PC-9 (cell line): ENCODE measurements around the gene TLR6. TPM values are rescaled to one million over a fixed set of nuclear protein-coding genes. Genes with fewer than 3 reads are reported as not detected.

ENCODE experiments used
- BruUV-seq: library from RNA; stranded (reverse); fragments of 400-500 nt; replicated peaks from 2 replicates; lab custom pipeline; 2021; lab: Mats Ljungman, UMichigan
- CTCF ChIA-PET: fragments of 300-600 bp; sonication (Branson Sonifier 250); formaldehyde crosslinking; loops from one replicate; lab custom pipeline; 2022; ENCODE audit warnings: antibody characterized with exemption; lab: Charles Lee
- POLR2A ChIA-PET: fragments of 300-600 bp; sonication (Branson Sonifier 250); formaldehyde crosslinking; loops from one replicate; lab custom pipeline; 2022; ENCODE audit warnings: antibody characterized with exemption; ENCODE audit not compliant: unreplicated experiment; lab: Charles Lee
- DNase-seq, 2 experiments: peaks; one replicate each; pipeline versions ENCODE4 v3.0.0 to v3.0.0-alpha.2; 2015 to 2022; ENCODE audit warnings: mixed read lengths in 1 of 2
- H2AFZ ChIP-seq: fragments of 200-600 bp; sonication (generic); 2 replicates; pipeline ENCODE4 v1.8.1; 2017; ENCODE audit warnings: antibody characterized with exemption
- H3F3A ChIP-seq: fragments of 200-600 bp; sonication (generic); 2 replicates; pipeline ENCODE4 v1.8.1; 2017; ENCODE audit warnings: antibody characterized with exemption, mild to moderate bottlenecking, low read depth; ENCODE audit not compliant: insufficient read depth
- H3K27ac ChIP-seq: fragments of 200-600 bp; sonication (generic); 2 replicates; pipeline ENCODE4 v1.6.1; 2016; ENCODE audit warnings: mixed run types
- H3K27me3 ChIP-seq: fragments of 200-600 bp; sonication (generic); 2 replicates; pipeline ENCODE4 v1.6.1; 2016; ENCODE audit warnings: low read depth, mixed run types; ENCODE audit not compliant: insufficient read depth
- H3K36me3 ChIP-seq: fragments of 200-600 bp; sonication (generic); 2 replicates; pipeline ENCODE4 v1.6.1; 2016; ENCODE audit warnings: low read depth, mixed run types
- H3K4me1 ChIP-seq: fragments of 200-600 bp; sonication (generic); replicated peaks from 2 replicates; pipeline ENCODE4 v1.6.1; 2016; ENCODE audit warnings: mixed run types; ENCODE audit not compliant: insufficient read depth
- H3K4me2 ChIP-seq: fragments of 200-600 bp; sonication (generic); 2 replicates; pipeline ENCODE4 v1.6.1; 2017; ENCODE audit warnings: mixed run types
- H3K4me3 ChIP-seq: fragments of 200-600 bp; sonication (generic); 2 replicates; pipeline ENCODE4 v1.6.1; 2016; ENCODE audit warnings: mixed run types
- H3K79me2 ChIP-seq: fragments of 200-600 bp; sonication (generic); 2 replicates; pipeline ENCODE4 v1.6.1; 2017; ENCODE audit warnings: low read depth, mixed run types
- H3K9me2 ChIP-seq: fragments of 200-600 bp; sonication (generic); 2 replicates; pipeline ENCODE4 v1.8.1; 2017; ENCODE audit warnings: mild to moderate bottlenecking; ENCODE audit not compliant: insufficient read depth
- H3K9me3 ChIP-seq: fragments of 200-600 bp; sonication (generic); 2 replicates; pipeline ENCODE4 v1.8.1; 2016; ENCODE audit warnings: low read depth; ENCODE audit not compliant: insufficient read depth
- H4K20me1 ChIP-seq: fragments of 200-600 bp; sonication (generic); 2 replicates; pipeline ENCODE4 v1.8.1; 2017; ENCODE audit not compliant: insufficient read depth
- CTCF ChIP-seq: fragments of 200-600 bp; sonication (generic); conservative IDR thresholded peaks from 2 replicates; pipeline ENCODE4 v1.6.1; 2017; ENCODE audit warnings: mixed run types, antibody characterized with exemption, mild to moderate bottlenecking, moderate library complexity
- EZH2 ChIP-seq: fragments of 200-600 bp; sonication (generic); IDR thresholded peaks from 2 replicates; pipeline ENCODE4 v1.8.0; 2017; ENCODE audit warnings: antibody characterized with exemption, low read depth
- intact Hi-C: fragments of 100-400 bp; cut with micrococcal nuclease; formaldehyde crosslinking; loops from one replicate; pipeline ENCODE4 v1.10.0; 2022; ENCODE audit not compliant: unreplicated experiment
- total RNA-seq: library from RNA; stranded (reverse); gene quantifications from 2 replicates; pipeline ENCODE4 v1.2.3, GENCODE V29; 2021

The TLR6 gene
- total RNA-seq, 1 experiment from 2014 or later, result 9.3 TPM

- ChIA-PET CTCF (no interaction called here), POLR2A (interaction anchor here (0.8 kb wide), 1 partner anchor 15 kb away, joined by 7 read pairs; no protein-coding TSS in a partner anchor)
- H3K4me2 ChIP-seq, result no peak overlapping the region
Observed at GRCh38 chr4:38904682-38905081, 48.1 kb upstream of the TLR6 start.

GRCh38 chr4:38904090-38904666 lies 47.6 kb upstream of the TLR6 start:
- BruUV-seq, result no TSS peak
- no peak for TF ChIP-seq EZH2
- TF ChIP-seq CTCF, result no peak
- intact Hi-C loops, result no loop called here
- H3K9me2 ChIP-seq, result no peaks in the 10 kb centered on the region
- CTCF ChIA-PET, result no interaction called here
- no peak overlapping the region for H3K4me2 ChIP-seq
- H3K4me1 ChIP-seq, result no peaks in the 10 kb centered on the region
- H3F3A ChIP-seq, result no peaks in the 10 kb centered on the region; the same call in 1 of the 2 replicates
- DNase-seq, result no peak
- POLR2A ChIA-PET, result interaction anchor here (0.8 kb wide), 1 partner anchor 15 kb away, joined by 7 read pairs; no protein-coding TSS in a partner anchor
- no peaks in the 10 kb centered on the region for H3K9me3 ChIP-seq
- no peaks in the 10 kb centered on the region for H4K20me1 ChIP-seq
- H2AFZ ChIP-seq, result no peak overlapping the region
- no peaks in the 10 kb centered on the region for H3K79me2 ChIP-seq
- 0 out of 2 replicates have a peak, but pooled peaks cover 5% of the 10 kb centered on the region for H3K36me3 ChIP-seq
- no peak overlapping the region for H3K4me3 ChIP-seq
- no peaks in the 10 kb centered on the region for H3K27me3 ChIP-seq
- no peak overlapping the region for H3K27ac ChIP-seq

More at GRCh38 chr4:38904682-38905081, 48.1 kb upstream of the TLR6 start:
- Histone ChIP-seq H3K4me3 (no peak overlapping the region), H3K79me2 (no peaks in the 10 kb centered on the region), H2AFZ (no peak overlapping the region), H4K20me1 (no peaks in the 10 kb centered on the region), H3K27ac (no peak overlapping the region), H3K36me3 (0 out of 2 replicates have a peak, but pooled peaks cover 5% of the 10 kb centered on the region), H3K9me3 (no peaks in the 10 kb centered on the region), H3K27me3 (no peaks in the 10 kb centered on the region), H3K9me2 (no peaks in the 10 kb centered on the region), H3K4me1 (no peaks in the 10 kb centered on the region), H3F3A (no peaks in the 10 kb centered on the region; the same call in 1 of the 2 replicates)
- intact Hi-C loops, result no loop called here
- no peak for DNase-seq
- no TSS peak for BruUV-seq
- TF ChIP-seq CTCF, result no peak
- TF ChIP-seq EZH2, result no peak

- POLR2A ChIA-PET, result interaction anchor here (0.6 to 0.7 kb wide), 3 partner anchors 12 to 143 kb away, joined by 4 to 8 read pairs (median 7); no protein-coding TSS in a partner anchor
- CTCF ChIA-PET, result interaction anchor here (0.6 to 1.0 kb wide), 6 partner anchors 144 to 834 kb away, joined by 3 to 7 read pairs (median 3); no protein-coding TSS in a partner anchor
- TF ChIP-seq EZH2 (no peak), CTCF (peak; percentile 63)
- no TSS peak for BruUV-seq
- DNase-seq, result peak in 1 of 2 experiments; percentile 43
- Histone ChIP-seq H3F3A (no peaks in the 10 kb centered on the region; the same call in 1 of the 2 replicates), H3K9me3 (no peaks in the 10 kb centered on the region), H3K4me1 (no peaks in the 10 kb centered on the region), H4K20me1 (no peaks in the 10 kb centered on the region), H3K79me2 (no peaks in the 10 kb centered on the region), H3K9me2 (no peaks in the 10 kb centered on the region), H3K4me2 (no peak overlapping the region), H3K27ac (no peak overlapping the region), H3K36me3 (0 out of 2 replicates have a peak, but pooled peaks cover 5% of the 10 kb centered on the region), H3K4me3 (no peak overlapping the region), H3K27me3 (no peaks in the 10 kb centered on the region), H2AFZ (no peak overlapping the region)
- intact Hi-C loops, result loop anchor here (1.0 kb wide), 1 partner anchor 233 kb away; no protein-coding TSS in a partner anchor
Observed at GRCh38 chr4:38902695-38903094, 46.1 kb upstream of the TLR6 start.
